ENCODE data around the gene EVA1C.

DNA sequence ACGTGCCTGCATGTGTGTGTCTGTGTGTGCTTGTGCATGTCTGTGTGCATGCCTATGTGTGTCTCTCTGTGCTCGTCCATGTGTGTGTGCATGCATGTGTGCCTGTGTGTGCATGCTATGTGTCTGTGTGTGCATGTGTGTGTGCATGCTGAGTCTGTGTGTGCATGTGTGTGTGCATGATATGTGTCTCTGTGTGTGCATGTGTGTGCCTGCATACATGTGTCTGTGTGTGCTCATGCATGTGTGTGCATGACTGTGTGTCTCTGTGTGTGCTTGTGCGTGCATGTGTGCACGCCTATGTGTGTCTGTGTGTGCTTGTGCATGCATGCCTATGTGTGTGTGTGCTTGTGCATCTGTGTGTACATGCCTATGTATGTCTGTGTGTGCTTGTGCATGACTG, 120.5 kb downstream of the EVA1C start:
- TF ChIP-seq EP300 (IDR thresholded peaks at IDR 0.05; ENCODE audit: low read length) (no peak), HMG20B (CRISPR knock-in tag; IDR thresholded peaks at IDR 0.05) (no peak), FOXM1 (IDR thresholded peaks at IDR 0.05; ENCODE audit: low read depth) (no peak), FOXM1 (CRISPR knock-in tag; IDR thresholded peaks at IDR 0.05; ENCODE audit: low read depth) (no peak), ZNF408 (CRISPR knock-in tag; IDR thresholded peaks at IDR 0.05; ENCODE audit: low read depth) (no peak), POLR2B (IDR thresholded peaks at IDR 0.05; ENCODE audit: low read depth, partially characterized antibody) (no peak), SETDB1 (IDR thresholded peaks at IDR 0.05; ENCODE audit: low read length) (no peak), SMC3 (conservative IDR thresholded peaks at IDR 0.05; ENCODE audit: insufficient read depth, low read depth, low read length) (no peak)
- TF ChIP-seq, protein P1, sequence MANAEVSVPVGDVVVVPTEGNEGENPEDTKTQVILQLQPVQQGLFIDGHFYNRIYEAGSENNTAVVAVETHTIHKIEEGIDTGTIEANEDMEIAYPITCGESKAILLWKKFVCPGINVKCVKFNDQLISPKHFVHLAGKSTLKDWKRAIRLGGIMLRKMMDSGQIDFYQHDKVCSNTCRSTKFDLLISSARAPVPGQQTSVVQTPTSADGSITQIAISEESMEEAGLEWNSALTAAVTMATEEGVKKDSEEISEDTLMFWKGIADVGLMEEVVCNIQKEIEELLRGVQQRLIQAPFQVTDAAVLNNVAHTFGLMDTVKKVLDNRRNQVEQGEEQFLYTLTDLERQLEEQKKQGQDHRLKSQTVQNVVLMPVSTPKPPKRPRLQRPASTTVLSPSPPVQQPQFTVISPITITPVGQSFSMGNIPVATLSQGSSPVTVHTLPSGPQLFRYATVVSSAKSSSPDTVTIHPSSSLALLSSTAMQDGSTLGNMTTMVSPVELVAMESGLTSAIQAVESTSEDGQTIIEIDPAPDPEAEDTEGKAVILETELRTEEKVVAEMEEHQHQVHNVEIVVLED (CRISPR knock-in tag; IDR thresholded peaks at IDR 0.05): no peak
- TF ChIP-seq, protein P2, sequence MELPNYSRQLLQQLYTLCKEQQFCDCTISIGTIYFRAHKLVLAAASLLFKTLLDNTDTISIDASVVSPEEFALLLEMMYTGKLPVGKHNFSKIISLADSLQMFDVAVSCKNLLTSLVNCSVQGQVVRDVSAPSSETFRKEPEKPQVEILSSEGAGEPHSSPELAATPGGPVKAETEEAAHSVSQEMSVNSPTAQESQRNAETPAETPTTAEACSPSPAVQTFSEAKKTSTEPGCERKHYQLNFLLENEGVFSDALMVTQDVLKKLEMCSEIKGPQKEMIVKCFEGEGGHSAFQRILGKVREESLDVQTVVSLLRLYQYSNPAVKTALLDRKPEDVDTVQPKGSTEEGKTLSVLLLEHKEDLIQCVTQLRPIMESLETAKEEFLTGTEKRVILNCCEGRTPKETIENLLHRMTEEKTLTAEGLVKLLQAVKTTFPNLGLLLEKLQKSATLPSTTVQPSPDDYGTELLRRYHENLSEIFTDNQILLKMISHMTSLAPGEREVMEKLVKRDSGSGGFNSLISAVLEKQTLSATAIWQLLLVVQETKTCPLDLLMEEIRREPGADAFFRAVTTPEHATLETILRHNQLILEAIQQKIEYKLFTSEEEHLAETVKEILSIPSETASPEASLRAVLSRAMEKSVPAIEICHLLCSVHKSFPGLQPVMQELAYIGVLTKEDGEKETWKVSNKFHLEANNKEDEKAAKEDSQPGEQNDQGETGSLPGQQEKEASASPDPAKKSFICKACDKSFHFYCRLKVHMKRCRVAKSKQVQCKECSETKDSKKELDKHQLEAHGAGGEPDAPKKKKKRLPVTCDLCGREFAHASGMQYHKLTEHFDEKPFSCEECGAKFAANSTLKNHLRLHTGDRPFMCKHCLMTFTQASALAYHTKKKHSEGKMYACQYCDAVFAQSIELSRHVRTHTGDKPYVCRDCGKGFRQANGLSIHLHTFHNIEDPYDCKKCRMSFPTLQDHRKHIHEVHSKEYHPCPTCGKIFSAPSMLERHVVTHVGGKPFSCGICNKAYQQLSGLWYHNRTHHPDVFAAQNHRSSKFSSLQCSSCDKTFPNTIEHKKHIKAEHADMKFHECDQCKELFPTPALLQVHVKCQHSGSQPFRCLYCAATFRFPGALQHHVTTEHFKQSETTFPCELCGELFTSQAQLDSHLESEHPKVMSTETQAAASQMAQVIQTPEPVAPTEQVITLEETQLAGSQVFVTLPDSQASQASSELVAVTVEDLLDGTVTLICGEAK (IDR thresholded peaks at IDR 0.05): no peak
- TF ChIP-seq, protein P2 (CRISPR knock-in tag; IDR thresholded peaks at IDR 0.05): no peak
- TF ChIP-seq, protein P3, sequence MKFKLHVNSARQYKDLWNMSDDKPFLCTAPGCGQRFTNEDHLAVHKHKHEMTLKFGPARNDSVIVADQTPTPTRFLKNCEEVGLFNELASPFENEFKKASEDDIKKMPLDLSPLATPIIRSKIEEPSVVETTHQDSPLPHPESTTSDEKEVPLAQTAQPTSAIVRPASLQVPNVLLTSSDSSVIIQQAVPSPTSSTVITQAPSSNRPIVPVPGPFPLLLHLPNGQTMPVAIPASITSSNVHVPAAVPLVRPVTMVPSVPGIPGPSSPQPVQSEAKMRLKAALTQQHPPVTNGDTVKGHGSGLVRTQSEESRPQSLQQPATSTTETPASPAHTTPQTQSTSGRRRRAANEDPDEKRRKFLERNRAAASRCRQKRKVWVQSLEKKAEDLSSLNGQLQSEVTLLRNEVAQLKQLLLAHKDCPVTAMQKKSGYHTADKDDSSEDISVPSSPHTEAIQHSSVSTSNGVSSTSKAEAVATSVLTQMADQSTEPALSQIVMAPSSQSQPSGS (CRISPR knock-in tag; IDR thresholded peaks at IDR 0.05): no peak
